K562 (cell line): ENCODE data around the gene ANAPC16. TPM values are rescaled to one million over a fixed set of nuclear protein-coding genes. Genes with fewer than 3 reads are reported as not detected.

Experiments used
- ADNP ChIP-seq: fragments of 200-800 bp; sonication (Bioruptor generic); IDR thresholded peaks from 2 replicates; pipeline ENCODE4 v1.6.1; 2016; ENCODE audit warnings: missing genetic modification characterization, missing compliant biosample characterization
- ARID1B ChIP-seq: fragments of 450-650 bp; IDR thresholded peaks from 2 replicates; pipeline ENCODE4 v1.6.1; 2016; ENCODE audit warnings: antibody characterized with exemption, mild to moderate bottlenecking, inconsistent platforms
- BRD9 ChIP-seq: fragments of 450-650 bp; IDR thresholded peaks from 2 replicates; pipeline ENCODE4 v1.6.1; 2018; ENCODE audit warnings: low read depth; ENCODE audit not compliant: partially characterized antibody
- CEBPZ ChIP-seq: fragments of 150-350 bp; IDR thresholded peaks from 2 replicates; pipeline ENCODE4 v1.6.1; 2014; ENCODE audit warnings: low read depth, mild to moderate bottlenecking, low read length, borderline replicate concordance
- FOXK1 ChIP-seq: sonication (generic); formaldehyde crosslinking; IDR thresholded peaks from 2 replicates; pipeline ENCODE4 v1.8.0; 2022; ENCODE audit warnings: missing genetic modification reagents, mild to moderate bottlenecking, borderline replicate concordance
- HNRNPLL ChIP-seq: fragments of 200-400 bp; formaldehyde crosslinking; IDR thresholded peaks from 2 replicates; pipeline ENCODE4 v1.6.1; 2017; ENCODE audit warnings: low read length, low read depth, mild to moderate bottlenecking; ENCODE audit not compliant: poor library complexity, severe bottlenecking
- HOXB6 ChIP-seq: fragments of 250-450 bp; sonication (Bioruptor Pico); IDR thresholded peaks from 2 replicates; pipeline ENCODE4 v1.5.1; 2022; ENCODE audit warnings: mild to moderate bottlenecking, borderline replicate concordance
- KDM4B ChIP-seq, 2 experiments: fragments of 450-650 bp in 1 of 2; sonication (generic) in 1 of 2; IDR thresholded peaks; 2 replicates each; pipeline ENCODE4 v1.6.1; 2016 to 2017; ENCODE audit warnings: borderline replicate concordance in 2 of 2, antibody characterized with exemption in 1 of 2, low read depth in 1 of 2, mild to moderate bottlenecking in 1 of 2
- KLF6 ChIP-seq: fragments of 250-450 bp; sonication (Bioruptor Pico); IDR thresholded peaks from 2 replicates; pipeline ENCODE4 v1.4.0; 2020; ENCODE audit warnings: mild to moderate bottlenecking, moderate library complexity, borderline replicate concordance
- MAZ ChIP-seq, 2 experiments: fragments of 450-650 bp in 1 of 2; sonication (generic) in 1 of 2; formaldehyde crosslinking; IDR thresholded peaks in 1 of 2; conservative IDR thresholded peaks in 1 of 2; 2 replicates each; pipeline versions ENCODE4 v1.4.0 to v1.5.0; 2020; ENCODE audit warnings: mild to moderate bottlenecking in 1 of 2, missing genetic modification reagents in 1 of 2
- MCM2 ChIP-seq: fragments of 450-650 bp; IDR thresholded peaks from 2 replicates; pipeline ENCODE4 v1.6.1; 2017; ENCODE audit warnings: low read depth, mild to moderate bottlenecking
- NR2F6 ChIP-seq: fragments of 450-650 bp; formaldehyde crosslinking; IDR thresholded peaks from 2 replicates; pipeline ENCODE4 v1.4.0; 2020; ENCODE audit warnings: mild to moderate bottlenecking
- PHTF2 ChIP-seq: fragments of 250-450 bp; sonication (Bioruptor Pico); IDR thresholded peaks from 2 replicates; pipeline ENCODE4 v1.5.0; 2021; ENCODE audit warnings: mild to moderate bottlenecking
- PTRF ChIP-seq: fragments of 450-650 bp; IDR thresholded peaks from 2 replicates; pipeline ENCODE4 v1.6.1; 2016; ENCODE audit warnings: mild to moderate bottlenecking, missing genetic modification characterization, missing compliant biosample characterization
- SMC3 ChIP-seq: conservative IDR thresholded peaks from 2 replicates; pipeline ENCODE4 v1.6.1; 2011; ENCODE audit warnings: low read depth, low read length, improper control_type of control experiment; ENCODE audit not compliant: insufficient read depth
- ZBTB43 ChIP-seq: sonication (generic); formaldehyde crosslinking; IDR thresholded peaks from 2 replicates; pipeline ENCODE4 v1.8.0; 2023; ENCODE audit warnings: mild to moderate bottlenecking, missing genetic modification reagents
- ZNF274 ChIP-seq: IDR thresholded peaks from 2 replicates; pipeline ENCODE4 v1.6.1; 2011; ENCODE audit warnings: low read depth, mild to moderate bottlenecking, low read length, moderate library complexity, borderline replicate concordance
- ZNF41 ChIP-seq: fragments of 250-450 bp; sonication (Bioruptor Pico); conservative IDR thresholded peaks from 2 replicates; pipeline ENCODE4 v1.4.0; 2020; ENCODE audit warnings: mild to moderate bottlenecking
- polyA plus RNA-seq, 8 experiments: library from polyadenylated mRNA; depleted of rRNA in 4 of 8; stranded (reverse) in 5 of 8; unstranded in 3 of 8; fragments of >200 nt; fragmentation: Nextera tagmentation in 2 of 8; fragmentation: Illumina TruSeq in 1 of 8; extraction: Ambion mirVana in 2 of 8; extraction: Trizol in 1 of 8; gene quantifications; 2 replicates each; pipeline versions ENCODE4 v1.2.1 to v1.2.3, GENCODE V29; 2011 to 2014; ENCODE audit warnings: inconsistent platforms in 1 of 8, missing spikeins in 1 of 8
- total RNA-seq, 7 experiments: library from RNA; depleted of rRNA in 6 of 7; stranded (reverse); fragments of >200 nt in 6 of 7; fragmentation: Illumina TruSeq in 2 of 7; extraction: Trizol in 2 of 7; gene quantifications; 2 replicates each; pipeline versions ENCODE4 v1.2.1 to v1.2.3, GENCODE V29; 2011 to 2021; ENCODE audit warnings: low replicate concordance in 1 of 7
- TF ChIP-seq, protein P1 (sequence below): fragments of 450-650 bp; formaldehyde crosslinking; IDR thresholded peaks from 2 replicates; pipeline ENCODE4 v1.4.0; 2022; ENCODE audit warnings: missing genetic modification characterization
- TF ChIP-seq, protein P2 (sequence below): fragments of 450-650 bp; IDR thresholded peaks from 2 replicates; pipeline ENCODE4 v1.6.1; 2017; ENCODE audit warnings: mild to moderate bottlenecking, moderate library complexity

ANAPC16 gene
- total and polyA plus RNA-seq, 9 of the 15 experiments (the other 6 are each of a cell fraction or from before 2014, with no cell fraction given): 42.6 to 208 (median 108) TPM

GRCh38 chr10:72257051-72257892, 41.5 kb downstream of the ANAPC16 start (continued):
- no peak for TF ChIP-seq CEBPZ
- no peak for TF ChIP-seq ZNF41 (CRISPR knock-in tag)
- peak; percentile 94 for TF ChIP-seq ARID1B
- no peak for TF ChIP-seq SMC3
- TF ChIP-seq FOXK1 (CRISPR knock-in tag): no peak
- TF ChIP-seq ZNF274: no peak
- TF ChIP-seq MAZ (CRISPR knock-in tag; conservative IDR thresholded peaks at IDR 0.05 in 1 of 2, IDR thresholded peaks at IDR 0.05 in 1 of 2): peak; percentile 77 to 80
- TF ChIP-seq KDM4B (IDR thresholded peaks at IDR 0.05; ENCODE audit: borderline replicate concordance in 2 of 2, low read depth in 1 of 2): no peak
- no peak for TF ChIP-seq PTRF
- no peak for TF ChIP-seq ZBTB43 (CRISPR knock-in tag)
- no peak for TF ChIP-seq HOXB6 (CRISPR knock-in tag)
- no peak for TF ChIP-seq MCM2
- TF ChIP-seq BRD9: no peak
- TF ChIP-seq NR2F6 (CRISPR knock-in tag): no peak
- TF ChIP-seq, protein P1, sequence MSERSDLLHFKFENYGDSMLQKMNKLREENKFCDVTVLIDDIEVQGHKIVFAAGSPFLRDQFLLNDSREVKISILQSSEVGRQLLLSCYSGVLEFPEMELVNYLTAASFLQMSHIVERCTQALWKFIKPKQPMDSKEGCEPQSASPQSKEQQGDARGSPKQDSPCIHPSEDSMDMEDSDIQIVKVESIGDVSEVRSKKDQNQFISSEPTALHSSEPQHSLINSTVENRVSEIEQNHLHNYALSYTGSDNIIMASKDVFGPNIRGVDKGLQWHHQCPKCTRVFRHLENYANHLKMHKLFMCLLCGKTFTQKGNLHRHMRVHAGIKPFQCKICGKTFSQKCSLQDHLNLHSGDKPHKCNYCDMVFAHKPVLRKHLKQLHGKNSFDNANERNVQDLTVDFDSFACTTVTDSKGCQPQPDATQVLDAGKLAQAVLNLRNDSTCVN (CRISPR knock-in tag): no peak
- no peak for TF ChIP-seq KLF6
- TF ChIP-seq PHTF2: no peak
- TF ChIP-seq, protein P2, sequence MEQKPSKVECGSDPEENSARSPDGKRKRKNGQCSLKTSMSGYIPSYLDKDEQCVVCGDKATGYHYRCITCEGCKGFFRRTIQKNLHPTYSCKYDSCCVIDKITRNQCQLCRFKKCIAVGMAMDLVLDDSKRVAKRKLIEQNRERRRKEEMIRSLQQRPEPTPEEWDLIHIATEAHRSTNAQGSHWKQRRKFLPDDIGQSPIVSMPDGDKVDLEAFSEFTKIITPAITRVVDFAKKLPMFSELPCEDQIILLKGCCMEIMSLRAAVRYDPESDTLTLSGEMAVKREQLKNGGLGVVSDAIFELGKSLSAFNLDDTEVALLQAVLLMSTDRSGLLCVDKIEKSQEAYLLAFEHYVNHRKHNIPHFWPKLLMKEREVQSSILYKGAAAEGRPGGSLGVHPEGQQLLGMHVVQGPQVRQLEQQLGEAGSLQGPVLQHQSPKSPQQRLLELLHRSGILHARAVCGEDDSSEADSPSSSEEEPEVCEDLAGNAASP: no peak
- no peak for TF ChIP-seq HNRNPLL
- no peak for TF ChIP-seq ADNP (tag)
